H1 (cell line): ENCODE data around the gene GDF2. TPM values are rescaled to one million over a fixed set of nuclear protein-coding genes. Genes with fewer than 3 reads are reported as not detected.

Source experiments
- CTCF ChIA-PET: fragments of 300-600 bp; sonication (Branson Sonifier 250); formaldehyde crosslinking; loops from one replicate; lab custom pipeline; 2021; ENCODE audit not compliant: partially characterized antibody; lab: Charles Lee
- POLR2A ChIA-PET: fragments of 300-600 bp; sonication (Branson Sonifier 250); formaldehyde crosslinking; loops from one replicate; lab custom pipeline; 2021; ENCODE audit warnings: inconsistent platforms; ENCODE audit not compliant: partially characterized antibody; lab: Charles Lee
- DNase-seq, 2 experiments: peaks; one replicate each; pipeline versions ENCODE4 v3.0.0 to v3.0.0-alpha.2; 2010 to 2022; ENCODE audit warnings: low spot score in 2 of 2, low read depth in 1 of 2, mixed read lengths in 1 of 2
- FAIRE-seq: peaks from 2 replicates; lab custom pipeline; 2011; peaks lifted over from hg19 to GRCh38; lab: Jason Lieb, UNC
- H2AFZ ChIP-seq: 2 replicates; pipeline ENCODE4 v1.8.1; 2012; ENCODE audit warnings: low read length, inconsistent platforms
- H2AK5ac ChIP-seq: 2 replicates; pipeline ENCODE4 v1.6.1; 2013; ENCODE audit warnings: low read depth, low read length
- H2BK120ac ChIP-seq: replicated peaks from 2 replicates; pipeline ENCODE3; 2013; ENCODE audit warnings: low read depth, low read length, inconsistent platforms
- H2BK12ac ChIP-seq: 2 replicates; pipeline ENCODE4 v1.6.1; 2013; ENCODE audit warnings: low read depth, low read length
- H2BK15ac ChIP-seq: 2 replicates; pipeline ENCODE4 v1.6.1; 2013; ENCODE audit warnings: low read length
- H2BK20ac ChIP-seq: 2 replicates; pipeline ENCODE4 v1.6.1; 2013; ENCODE audit warnings: low read length
- H2BK5ac ChIP-seq: 2 replicates; pipeline ENCODE4 v1.6.1; 2013; ENCODE audit warnings: low read depth, low read length
- H3K14ac ChIP-seq: 2 replicates; pipeline ENCODE4 v1.6.1; 2013; ENCODE audit warnings: inconsistent platforms; ENCODE audit not compliant: insufficient read length
- H3K18ac ChIP-seq: 2 replicates; pipeline ENCODE4 v1.6.1; 2013; ENCODE audit warnings: low read length; ENCODE audit errors: extremely low read depth
- H3K23ac ChIP-seq: 2 replicates; pipeline ENCODE4 v1.6.1; 2013; ENCODE audit warnings: inconsistent platforms; ENCODE audit not compliant: insufficient read length
- H3K23me2 ChIP-seq: 2 replicates; pipeline ENCODE4 v1.6.1; 2013; ENCODE audit warnings: low read depth, low read length
- H3K27ac ChIP-seq: 2 replicates; pipeline ENCODE4 v1.6.1; 2011; ENCODE audit warnings: low read depth, low read length, inconsistent platforms
- H3K27me3 ChIP-seq, 4 experiments: replicated peaks in 1 of 4; 1 replicate in 1 of 4; 2 replicates in 3 of 4; pipeline versions ENCODE4 v1.6.1 to v1.8.1; 2011 to 2013; ENCODE audit warnings: low read length in 3 of 4, mild to moderate bottlenecking in 3 of 4, inconsistent platforms in 2 of 4, mixed read lengths in 2 of 4, moderate library complexity in 1 of 4; ENCODE audit not compliant: control insufficient read depth in 3 of 4, insufficient read depth in 3 of 4; ENCODE audit errors: extremely low read depth in 1 of 4
- H3K36me3 ChIP-seq, 4 experiments: 2 replicates each; pipeline versions ENCODE4 v1.6.1 to v1.8.1; 2011 to 2013; ENCODE audit warnings: mild to moderate bottlenecking in 4 of 4, low read length in 3 of 4, moderate library complexity in 2 of 4, control low read depth in 1 of 4, inconsistent platforms in 1 of 4; ENCODE audit not compliant: insufficient read depth in 4 of 4, control insufficient read depth in 2 of 4
- H3K4ac ChIP-seq: replicated peaks from 2 replicates; pipeline ENCODE3; 2013; ENCODE audit warnings: low read length, low read depth, mixed read lengths, inconsistent platforms; ENCODE audit not compliant: insufficient read length
- H3K4me1 ChIP-seq, 4 experiments: replicated peaks in 1 of 4; 1 replicate in 1 of 4; 2 replicates in 3 of 4; pipeline versions ENCODE4 v1.6.1 to v1.8.1; 2011 to 2013; ENCODE audit warnings: low read length in 3 of 4, inconsistent platforms in 2 of 4, mixed read lengths in 1 of 4; ENCODE audit not compliant: insufficient read depth in 4 of 4, control insufficient read depth in 3 of 4
- H3K4me2 ChIP-seq, 2 experiments: 2 replicates each; pipeline versions ENCODE4 v1.6.1 to v1.8.1; 2011 to 2013; ENCODE audit warnings: low read depth in 2 of 2, low read length in 2 of 2, control low read depth in 1 of 2, inconsistent platforms in 1 of 2, mild to moderate bottlenecking in 1 of 2; ENCODE audit not compliant: insufficient read depth in 1 of 2
- H3K4me3 ChIP-seq, 4 experiments: fragments of 200-600, 300-600 bp in 1 of 4; sonication (generic), shearing (Covaris generic), sonication (Bioruptor Twin) in 1 of 4; 2 replicates each; pipeline versions ENCODE4 v1.5.1 to v1.8.1; 2011 to 2016; ENCODE audit warnings: low read length in 4 of 4, low read depth in 3 of 4, control low read depth in 2 of 4, inconsistent platforms in 2 of 4, mild to moderate bottlenecking in 2 of 4, mixed read lengths in 1 of 4, moderate library complexity in 1 of 4; ENCODE audit not compliant: insufficient read depth in 2 of 4; ENCODE audit errors: extremely low read depth in 1 of 4
- H3K56ac ChIP-seq: replicated peaks from 2 replicates; pipeline ENCODE3; 2013; ENCODE audit warnings: low read depth, mild to moderate bottlenecking, mixed read lengths, low read length, inconsistent platforms; ENCODE audit not compliant: insufficient read length
- H3K79me1 ChIP-seq: 2 replicates; pipeline ENCODE4 v1.6.1; 2013; ENCODE audit warnings: low read depth, low read length, control low read depth
- H3K79me2 ChIP-seq, 2 experiments: 2 replicates each; pipeline versions ENCODE4 v1.6.1 to v1.8.1; 2012 to 2013; ENCODE audit warnings: low read length in 2 of 2, mild to moderate bottlenecking in 2 of 2, inconsistent platforms in 1 of 2; ENCODE audit not compliant: insufficient read depth in 2 of 2, control insufficient read depth in 1 of 2
- H3K9ac ChIP-seq, 4 experiments: replicated peaks in 1 of 4; 1 replicate in 1 of 4; 2 replicates in 3 of 4; pipeline versions ENCODE4 v1.6.1 to v1.8.1; 2011 to 2013; ENCODE audit warnings: low read depth in 3 of 4, low read length in 3 of 4, control low read depth in 2 of 4, mild to moderate bottlenecking in 2 of 4, moderate library complexity in 2 of 4, inconsistent platforms in 1 of 4; ENCODE audit errors: extremely low read depth in 1 of 4
- H3K9me3 ChIP-seq, 2 experiments: 2 replicates each; pipeline versions ENCODE4 v1.6.1 to v1.8.1; 2012 to 2013; ENCODE audit warnings: mild to moderate bottlenecking in 2 of 2, moderate library complexity in 2 of 2, control low read depth in 1 of 2, inconsistent platforms in 1 of 2, low read depth in 1 of 2, low read length in 1 of 2, mixed read lengths in 1 of 2; ENCODE audit not compliant: insufficient read depth in 2 of 2
- H4K20me1 ChIP-seq, 2 experiments: replicated peaks in 1 of 2; 2 replicates each; pipeline versions ENCODE3 to v1.8.1; 2011 to 2013; ENCODE audit warnings: inconsistent platforms in 2 of 2, low read length in 2 of 2, mild to moderate bottlenecking in 1 of 2; ENCODE audit not compliant: insufficient read depth in 2 of 2, control insufficient read depth in 1 of 2
- H4K5ac ChIP-seq: 2 replicates; pipeline ENCODE4 v1.6.1; 2013; ENCODE audit warnings: low read length, low read depth, mixed read lengths, inconsistent platforms; ENCODE audit not compliant: insufficient read length
- H4K8ac ChIP-seq: 2 replicates; pipeline ENCODE4 v1.8.0; 2013; ENCODE audit warnings: mild to moderate bottlenecking, moderate library complexity, low read length, inconsistent platforms; ENCODE audit not compliant: insufficient read depth; ENCODE audit errors: extremely low read depth
- H4K91ac ChIP-seq: replicated peaks from 2 replicates; pipeline ENCODE3; 2013; ENCODE audit warnings: low read length, mixed read lengths, inconsistent platforms; ENCODE audit not compliant: insufficient read length
- BCL11A ChIP-seq, 2 experiments: IDR thresholded peaks; one replicate each; pipeline ENCODE4 v1.6.1; 2011; ENCODE audit warnings: low read depth in 2 of 2, low read length in 2 of 2, mild to moderate bottlenecking in 2 of 2
- E2F6 ChIP-seq: IDR thresholded peaks from 2 replicates; pipeline ENCODE4 v1.6.1; 2012; ENCODE audit warnings: inconsistent platforms
- GABPA ChIP-seq: IDR thresholded peaks from 2 replicates; pipeline ENCODE4 v1.6.1; 2011; ENCODE audit warnings: mild to moderate bottlenecking, low read length, moderate library complexity, borderline replicate concordance; ENCODE audit not compliant: insufficient read depth
- RBBP5 ChIP-seq: IDR thresholded peaks from 2 replicates; pipeline ENCODE4 v1.7.1; 2012; ENCODE audit warnings: low read depth, mild to moderate bottlenecking, inconsistent platforms, low read length, moderate library complexity, borderline replicate concordance
- SP1 ChIP-seq: IDR thresholded peaks from 2 replicates; pipeline ENCODE4 v1.6.1; 2011; ENCODE audit warnings: low read depth, low read length
- WGBS, 2 experiments: shearing (Covaris generic) in 1 of 2; methylation state at CpG; one replicate each; pipeline versions ENCODE4 v1.1.6 to v1.1.7; 2013 to 2015; ENCODE audit warnings: low lambda C conversion rate in 2 of 2, mixed read lengths in 2 of 2, inconsistent platforms in 1 of 2, low coverage in 1 of 2, missing lambda C conversion rate in 1 of 2; ENCODE audit not compliant: insufficient replicate concordance in 2 of 2, insufficient coverage in 1 of 2, insufficient read length in 1 of 2; ENCODE audit errors: extremely low coverage in 1 of 2, missing lambda C conversion rate in 1 of 2; 5-methylcytosine and 5-hydroxymethylcytosine counted together
- polyA plus RNA-seq, 7 experiments: library from polyadenylated mRNA; depleted of rRNA in 3 of 7; stranded (reverse) in 5 of 7; unstranded in 2 of 7; fragments of >200 nt in 5 of 7; fragments of 200-250 nt in 2 of 7; gene quantifications; 1 replicate in 5 of 7; 2 replicates in 1 of 7; 4 replicates in 1 of 7; pipeline versions ENCODE4 v1.2.1 to v1.2.3, GENCODE V29; 2011 to 2013; ENCODE audit warnings: missing spikeins in 2 of 7, mixed read lengths in 2 of 7
- total RNA-seq: library from RNA; stranded (reverse); fragmentation: NEBNext Ultra II Directional; extraction: Animal tissue kit (Norgen Biotek cat#: 25700); gene quantifications from 2 replicates; pipeline ENCODE4 v1.2.1, GENCODE V29; 2021

GDF2 gene
- total and polyA plus RNA-seq, 2 of the 8 experiments (the other 6 are each of a cell fraction or from before 2014, with no cell fraction given): not detected

- FAIRE-seq (no peak), DNase-seq (no peak)
- Histone ChIP-seq H4K8ac (no peak overlapping the region), H3K18ac (no peak overlapping the region), H3K56ac (no peak overlapping the region), H2AK5ac (no peak overlapping the region), H4K91ac (no peak overlapping the region), H3K27me3 (no peaks in the 10 kb centered on the region), H2BK15ac (0 out of 2 replicates have a peak overlapping the region, but pooled peaks have one; percentile 47), H3K4me2 (no peak overlapping the region), H3K36me3 (no peaks in the 10 kb centered on the region), H2BK20ac (no peak overlapping the region), H3K4me1 (no peaks in the 10 kb centered on the region; a peak in 2 of 7 replicates), H2BK5ac (no peak overlapping the region), H2AFZ (0 out of 2 replicates have a peak overlapping the region, but pooled peaks have one; percentile 26), H3K79me1 (no peaks in the 10 kb centered on the region), H2BK120ac (no peak overlapping the region), H4K5ac (no peak overlapping the region), H3K27ac (no peak overlapping the region), H3K23me2 (no peaks in the 10 kb centered on the region), H3K79me2 (no peaks in the 10 kb centered on the region), H4K20me1 (no peaks in the 10 kb centered on the region), H3K23ac (no peak overlapping the region), H3K9ac (no peak overlapping the region), H3K4me3 (no peak overlapping the region)
- CTCF ChIA-PET: interaction anchor here (1.3 kb wide), 1 partner anchor 15 kb away, joined by 3 read pairs; no protein-coding TSS in a partner anchor
- 90% methylated on average over 15 of the region's 15 CpGs; no CpG with 5 or more reads in 1 of the 2 experiments for WGBS, 2 experiments
- no peak for TF ChIP-seq SP1
- no peak for TF ChIP-seq RBBP5
- no peak for TF ChIP-seq E2F6
- TF ChIP-seq GABPA: no peak
- no peak for TF ChIP-seq BCL11A (IDR thresholded peaks at IDR 0.05; ENCODE audit: low read depth in 2 of 2, low read length in 2 of 2)
- TF ChIP-seq, all 59 proteins: peak for 0
- no peak overlapping the region for H3K14ac ChIP-seq
- H3K4ac ChIP-seq: no peak overlapping the region
- H3K9me3 ChIP-seq: no peaks in the 10 kb centered on the region
- POLR2A ChIA-PET: no interaction called here
- H2BK12ac ChIP-seq: no peak overlapping the region
Observed at GRCh38 chr10:47336387-47337134, 14.3 kb downstream of the GDF2 start.
